Measurements from ENCODE around the gene HOXB2. TPM values are rescaled to one million over a fixed set of nuclear protein-coding genes. Genes with fewer than 3 reads are reported as not detected.

Gene HOXB2
- total and polyA plus RNA-seq, 9 of the 15 experiments (the other 6 are each of a cell fraction or from before 2014, with no cell fraction given), result 2.1 to 97.7 (median 21.2) TPM

- TF ChIP-seq NFE2 (IDR thresholded peaks at IDR 0.05; ENCODE audit: low read depth) (no peak), GTF2E2 (tag; IDR thresholded peaks at IDR 0.05) (no peak), ZNF695 (CRISPR knock-in tag; IDR thresholded peaks at IDR 0.05) (no peak), ZNF41 (CRISPR knock-in tag; conservative IDR thresholded peaks at IDR 0.05) (no peak), PHF20 (IDR thresholded peaks at IDR 0.05; ENCODE audit: partially characterized antibody) (no peak), KLF10 (CRISPR knock-in tag; IDR thresholded peaks at IDR 0.05) (no peak), RUNX1 (IDR thresholded peaks at IDR 0.05; ENCODE audit: low read depth) (no peak), COPS2 (conservative IDR thresholded peaks at IDR 0.05) (no peak), MED1 (CRISPR knock-in tag; IDR thresholded peaks at IDR 0.05; ENCODE audit: borderline replicate concordance) (no peak), FOXK1 (CRISPR knock-in tag; IDR thresholded peaks at IDR 0.05; ENCODE audit: borderline replicate concordance) (no peak), STAG1 (CRISPR knock-in tag; IDR thresholded peaks at IDR 0.05; ENCODE audit: borderline replicate concordance) (no peak), ZNF764 (CRISPR knock-in tag; IDR thresholded peaks at IDR 0.05; ENCODE audit: low read depth) (no peak), ESRRA (IDR thresholded peaks at IDR 0.05; ENCODE audit: borderline replicate concordance, low read depth) (0 out of 2 replicates have a peak, but pooled peaks have one; percentile 39), HNRNPL (IDR thresholded peaks at IDR 0.05; ENCODE audit: low read depth, low read length) (no peak), ZNF277 (CRISPR knock-in tag; IDR thresholded peaks at IDR 0.05; ENCODE audit: borderline replicate concordance) (no peak), ZSCAN32 (CRISPR knock-in tag; IDR thresholded peaks at IDR 0.05) (no peak), DACH1 (IDR thresholded peaks at IDR 0.05; ENCODE audit: partially characterized antibody) (peak; percentile 45), ZNF316 (IDR thresholded peaks at IDR 0.05) (no peak), RBM34 (IDR thresholded peaks at IDR 0.05; ENCODE audit: borderline replicate concordance, insufficient read depth, low read length) (no peak), MTA3 (IDR thresholded peaks at IDR 0.05; ENCODE audit: borderline replicate concordance) (no peak; the same call in 1 of the 2 replicates), TAF7 (tag; IDR thresholded peaks at IDR 0.05) (no peak), PBX2 (CRISPR knock-in tag; IDR thresholded peaks at IDR 0.05; ENCODE audit: low read depth) (no peak), PBX2 (tag; conservative IDR thresholded peaks at IDR 0.05; ENCODE audit: low read depth) (peak; percentile 56), RBBP5 (IDR thresholded peaks at IDR 0.05; ENCODE audit: borderline replicate concordance, insufficient read depth, low read length, poor library complexity, severe bottlenecking) (peak; percentile 40), FOSL1 (tag; conservative IDR thresholded peaks at IDR 0.05) (peak; percentile 23), BACH1 (tag; IDR thresholded peaks at IDR 0.05) (no peak), RBM17 (IDR thresholded peaks at IDR 0.05; ENCODE audit: borderline replicate concordance, low read depth, low read length) (no peak)
Observed at GRCh38 chr17:48500435-48501426, 44.2 kb downstream of the HOXB2 start (continued).
